Endothelial cell of umbilical vein (primary cell): Measurements from ENCODE around the gene NAV2. TPM values are rescaled to one million over a fixed set of nuclear protein-coding genes. Genes with fewer than 3 reads are reported as not detected.
A peak's percentile ranks its signal among the peaks of the same experiment; 100 is the strongest.
"Not testable (repeated sequence)": the region's sequence is repeated elsewhere in the genome, so short reads cannot be mapped to it uniquely, and the experiment has no call there.

Source experiments
- BruUV-seq: library from RNA; stranded (reverse); fragments of 400-500 nt; replicated peaks from 2 replicates; lab custom pipeline; 2021; lab: Mats Ljungman, UMichigan
- CTCF ChIA-PET: fragments of 300-600, 350-600 bp; sonication (Branson Sonifier 250); formaldehyde crosslinking; loops from one replicate; lab custom pipeline; 2021; ENCODE audit warnings: antibody characterized with exemption, inconsistent platforms; lab: Charles Lee
- POLR2A ChIA-PET: fragments of 300-600, 350-600 bp; sonication (Branson Sonifier 250); formaldehyde crosslinking; loops from one replicate; lab custom pipeline; 2021; ENCODE audit warnings: antibody characterized with exemption, inconsistent platforms; lab: Charles Lee
- DNase-seq: peaks from one replicate; pipeline ENCODE4 v3.0.0-alpha.2; 2011; ENCODE audit warnings: low read depth, low spot score
- FAIRE-seq: peaks from 2 replicates; lab custom pipeline; 2011; peaks lifted over from hg19 to GRCh38; lab: Jason Lieb, UNC
- H2AFZ ChIP-seq: 2 replicates; pipeline ENCODE4 v1.6.0; 2012; ENCODE audit warnings: low read depth, low read length, control low read depth, inconsistent platforms
- H3K27ac ChIP-seq: 2 replicates; pipeline ENCODE4 v1.5.1; 2011; ENCODE audit warnings: low read depth, mild to moderate bottlenecking, control low read depth, low read length, moderate library complexity; ENCODE audit not compliant: insufficient read depth
- H3K27me3 ChIP-seq, 2 experiments: 2 replicates each; pipeline versions ENCODE4 v1.6.0 to v1.6.1; 2011; ENCODE audit warnings: low read length in 2 of 2, mixed read lengths in 1 of 2; ENCODE audit not compliant: control insufficient read depth in 2 of 2, insufficient read depth in 2 of 2
- H3K36me3 ChIP-seq, 2 experiments: 2 replicates in 1 of 2; 3 replicates in 1 of 2; pipeline ENCODE4 v1.5.1; 2011; ENCODE audit warnings: low read length in 2 of 2, mild to moderate bottlenecking in 1 of 2, moderate library complexity in 1 of 2; ENCODE audit not compliant: control insufficient read depth in 2 of 2, insufficient read depth in 2 of 2; ENCODE audit errors: extremely low read depth in 1 of 2
- H3K4me1 ChIP-seq: 3 replicates; pipeline ENCODE4 v1.5.1; 2011; ENCODE audit warnings: mild to moderate bottlenecking, low read length; ENCODE audit not compliant: control insufficient read depth, insufficient read depth; ENCODE audit errors: extremely low read depth
- H3K4me2 ChIP-seq: 2 replicates; pipeline ENCODE4 v1.6.1; 2011; ENCODE audit warnings: low read length, control low read depth, mixed read lengths; ENCODE audit not compliant: insufficient read depth
- H3K4me3 ChIP-seq, 3 experiments: fragments of 200-600 bp in 1 of 3; sonication (generic), shearing (Covaris generic) in 1 of 3; replicated peaks in 1 of 3; 2 replicates each; pipeline ENCODE4 v1.5.1; 2011 to 2016; ENCODE audit warnings: control low read depth in 3 of 3, low read length in 3 of 3, mild to moderate bottlenecking in 2 of 3, inconsistent platforms in 1 of 3, low read depth in 1 of 3, moderate library complexity in 1 of 3; ENCODE audit not compliant: insufficient read depth in 1 of 3
- H3K79me2 ChIP-seq: 2 replicates; pipeline ENCODE4 v1.6.0; 2012; ENCODE audit warnings: low read length, inconsistent platforms; ENCODE audit not compliant: control insufficient read depth, insufficient read depth
- H3K9ac ChIP-seq: replicated peaks from 2 replicates; pipeline ENCODE3; 2011; ENCODE audit warnings: low read length, control low read depth; ENCODE audit not compliant: insufficient read depth; ENCODE audit errors: extremely low read depth
- H3K9me1 ChIP-seq: replicated peaks from 3 replicates; pipeline ENCODE4 v1.6.0; 2011; ENCODE audit warnings: mild to moderate bottlenecking, low read length; ENCODE audit not compliant: control insufficient read depth, insufficient read depth; ENCODE audit errors: extremely low read depth
- H3K9me3 ChIP-seq: replicated peaks from 2 replicates; pipeline ENCODE4 v1.5.1; 2012; ENCODE audit warnings: low read length, inconsistent platforms; ENCODE audit not compliant: control insufficient read depth, insufficient read depth
- H4K20me1 ChIP-seq: replicated peaks from 2 replicates; pipeline ENCODE3; 2011; ENCODE audit warnings: mild to moderate bottlenecking, low read length; ENCODE audit not compliant: control insufficient read depth, insufficient read depth; ENCODE audit errors: extremely low read depth
- JUN ChIP-seq: IDR thresholded peaks from 2 replicates; pipeline ENCODE4 v1.6.1; 2011; ENCODE audit warnings: borderline replicate concordance, low read depth; ENCODE audit not compliant: insufficient read length, insufficient read depth
- MAX ChIP-seq: IDR thresholded peaks from 2 replicates; pipeline ENCODE4 v1.6.1; 2011; ENCODE audit not compliant: insufficient read depth, insufficient read length
- dilution Hi-C: fragments of 300-500 bp; cut with MboI; formaldehyde crosslinking; loops from one replicate; pipeline ENCODE4 v1.15.0; 2019; ENCODE audit warnings: low sequenced_read_pairs; ENCODE audit not compliant: extremely low pct_ligation_motif_present
- intact Hi-C: fragments of 100-400 bp; cut with micrococcal nuclease; formaldehyde crosslinking; loops from one replicate; pipeline ENCODE4 v1.10.0; 2022
- polyA plus RNA-seq, 4 experiments: library from polyadenylated mRNA; depleted of rRNA in 3 of 4; stranded (reverse) in 3 of 4; unstranded in 1 of 4; fragments of >200 nt; gene quantifications; 2 replicates each; pipeline versions ENCODE4 v1.2.1 to v1.2.3, GENCODE V29; 2011 to 2012; ENCODE audit warnings: missing spikeins in 1 of 4
- total RNA-seq: library from RNA; stranded (reverse); gene quantifications from 2 replicates; pipeline ENCODE4 v1.2.3, GENCODE V29; 2021
- TF ChIP-seq, protein P1 (sequence below), 2 donors: IDR thresholded peaks; 1 replicate in 1 of 2; 2 replicates in 1 of 2; pipeline ENCODE4 v1.5.1; 2011; ENCODE audit warnings: low read length in 2 of 2, mild to moderate bottlenecking in 2 of 2, moderate library complexity in 2 of 2, control low read depth in 1 of 2, inconsistent platforms in 1 of 2, low read depth in 1 of 2; ENCODE audit not compliant: insufficient read depth in 1 of 2; ENCODE audit errors: extremely low read depth in 1 of 2

Gene NAV2
- total and polyA plus RNA-seq, 2 donors (not counting 3 experiments of a cell fraction or from before 2014, with no cell fraction given), result 10.9 to 68.0 TPM

GRCh38 chr11:20127671-20128527, 415.3 kb downstream of the NAV2 start:
- TF ChIP-seq MAX, result no peak
- no peak for TF ChIP-seq JUN
- TF ChIP-seq, protein P1, sequence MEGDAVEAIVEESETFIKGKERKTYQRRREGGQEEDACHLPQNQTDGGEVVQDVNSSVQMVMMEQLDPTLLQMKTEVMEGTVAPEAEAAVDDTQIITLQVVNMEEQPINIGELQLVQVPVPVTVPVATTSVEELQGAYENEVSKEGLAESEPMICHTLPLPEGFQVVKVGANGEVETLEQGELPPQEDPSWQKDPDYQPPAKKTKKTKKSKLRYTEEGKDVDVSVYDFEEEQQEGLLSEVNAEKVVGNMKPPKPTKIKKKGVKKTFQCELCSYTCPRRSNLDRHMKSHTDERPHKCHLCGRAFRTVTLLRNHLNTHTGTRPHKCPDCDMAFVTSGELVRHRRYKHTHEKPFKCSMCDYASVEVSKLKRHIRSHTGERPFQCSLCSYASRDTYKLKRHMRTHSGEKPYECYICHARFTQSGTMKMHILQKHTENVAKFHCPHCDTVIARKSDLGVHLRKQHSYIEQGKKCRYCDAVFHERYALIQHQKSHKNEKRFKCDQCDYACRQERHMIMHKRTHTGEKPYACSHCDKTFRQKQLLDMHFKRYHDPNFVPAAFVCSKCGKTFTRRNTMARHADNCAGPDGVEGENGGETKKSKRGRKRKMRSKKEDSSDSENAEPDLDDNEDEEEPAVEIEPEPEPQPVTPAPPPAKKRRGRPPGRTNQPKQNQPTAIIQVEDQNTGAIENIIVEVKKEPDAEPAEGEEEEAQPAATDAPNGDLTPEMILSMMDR (IDR thresholded peaks at IDR 0.05; ENCODE audit: extremely low read depth in 1 of 2, insufficient read depth in 1 of 2, low read depth in 1 of 2, low read length in 2 of 2), result peak; percentile 82 to 91
- no peak overlapping the region for H3K27ac ChIP-seq
- FAIRE-seq (peak; percentile 85), DNase-seq (peak; percentile 69)
- H4K20me1 ChIP-seq, result no peaks in the 10 kb centered on the region
- peaks cover 4% of the 10 kb centered on the region for H3K4me1 ChIP-seq
- no peaks in the 10 kb centered on the region for H3K9me1 ChIP-seq
- no TSS peak for BruUV-seq
- CTCF ChIA-PET, result interaction anchor here (0.6 to 3.6 kb wide), 56 partner anchors 9 to 545 kb away, joined by 3 to 137 read pairs (median 5); no protein-coding TSS in a partner anchor
- POLR2A ChIA-PET, result no interaction called here
- dilution Hi-C loops, result no loop called here
- H3K4me3 ChIP-seq, result no peak overlapping the region
- no peaks in the 10 kb centered on the region for H3K27me3 ChIP-seq
- H2AFZ ChIP-seq, result no peak overlapping the region
- no peaks in the 10 kb centered on the region for H3K9me3 ChIP-seq
- no peaks in the 10 kb centered on the region for H3K36me3 ChIP-seq
- no peaks in the 10 kb centered on the region for H3K79me2 ChIP-seq
- intact Hi-C loops, result loop anchor here (1.0 to 5.0 kb wide), 7 partner anchors 31 to 314 kb away; no protein-coding TSS in a partner anchor
- H3K9ac ChIP-seq, result no peak overlapping the region
- H3K4me2 ChIP-seq, result no peak overlapping the region

DNA sequence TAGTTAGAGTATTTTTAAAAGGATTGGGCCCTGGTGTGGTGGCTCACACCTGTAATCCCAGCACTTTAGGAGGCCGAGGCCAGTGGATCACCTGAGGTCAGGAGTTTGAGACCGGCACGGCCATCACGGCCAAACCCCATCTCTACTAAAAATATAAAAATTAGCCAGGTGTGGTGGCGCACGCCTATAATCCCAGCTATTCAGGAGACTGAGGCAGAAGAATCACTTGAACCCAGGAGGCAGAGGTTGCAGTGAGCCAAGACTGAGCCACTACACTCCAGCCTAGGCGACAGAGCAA, 415.8 kb downstream of the NAV2 start:
- H3K36me3 ChIP-seq, POLR2A ChIA-PET: not testable (repeated sequence)

More for the DNA sequence above, 415.8 kb downstream of the NAV2 start:
- intact Hi-C loops, result loop anchor here (1.0 to 5.0 kb wide), 7 partner anchors 31 to 314 kb away; no protein-coding TSS in a partner anchor
- DNase-seq, dilution Hi-C loops, H3K4me3 ChIP-seq, FAIRE-seq, H4K20me1 ChIP-seq, H3K27me3 ChIP-seq, H3K27ac ChIP-seq, H3K9me3 ChIP-seq, H3K9ac ChIP-seq, H3K4me1 ChIP-seq, H2AFZ ChIP-seq, H3K79me2 ChIP-seq, H3K9me1 ChIP-seq, BruUV-seq, H3K4me2 ChIP-seq: not testable (repeated sequence)
- CTCF ChIA-PET, result interaction anchor here (0.7 to 3.6 kb wide), 51 partner anchors 9 to 545 kb away, joined by 3 to 137 read pairs (median 5); no protein-coding TSS in a partner anchor
